Activated T-cell treated with anti-CD3 and anti-CD28 coated beads for 4 hours (primary cell): Measurements from ENCODE around the gene PRPF6.

Experiments
- DNase-seq: peaks from one replicate; pipeline ENCODE4 v3.0.0-alpha.2; 2020

The PRPF6 gene

GRCh38 chr20:63980806-63981728, at the start of gene PRPF6:
Gene PRPF6, plus strand, starts transcription at chr20:63981132. Its CDS starts 114 bp downstream, at chr20:63981246.
- peak; percentile 88 for DNase-seq

DNA sequence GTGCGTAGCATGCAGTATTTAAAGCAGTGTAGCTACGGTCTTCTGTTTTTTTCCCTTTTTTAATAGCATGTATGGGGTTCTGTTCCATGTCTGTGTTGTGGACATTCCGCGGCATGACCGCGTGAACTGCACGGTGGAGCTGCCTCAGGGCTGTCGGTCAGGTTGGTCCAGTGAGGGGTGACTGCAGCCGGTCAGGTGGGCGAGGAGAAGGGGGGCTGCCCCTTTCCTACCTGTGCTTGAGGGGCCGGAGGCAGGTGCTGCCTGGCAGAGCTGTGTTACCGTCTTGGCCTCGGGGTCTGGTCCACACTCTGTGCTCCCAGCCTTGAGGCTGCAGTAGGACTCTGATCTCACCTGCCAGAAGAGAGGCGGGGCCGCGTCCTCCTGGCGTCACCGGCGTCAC, 49.2 kb upstream of the PRPF6 start:
- DNase-seq, result no peak

- DNase-seq, result no peak
Observed at GRCh38 chr20:63932606-63933160, 48.2 kb upstream of the PRPF6 start.

DNA sequence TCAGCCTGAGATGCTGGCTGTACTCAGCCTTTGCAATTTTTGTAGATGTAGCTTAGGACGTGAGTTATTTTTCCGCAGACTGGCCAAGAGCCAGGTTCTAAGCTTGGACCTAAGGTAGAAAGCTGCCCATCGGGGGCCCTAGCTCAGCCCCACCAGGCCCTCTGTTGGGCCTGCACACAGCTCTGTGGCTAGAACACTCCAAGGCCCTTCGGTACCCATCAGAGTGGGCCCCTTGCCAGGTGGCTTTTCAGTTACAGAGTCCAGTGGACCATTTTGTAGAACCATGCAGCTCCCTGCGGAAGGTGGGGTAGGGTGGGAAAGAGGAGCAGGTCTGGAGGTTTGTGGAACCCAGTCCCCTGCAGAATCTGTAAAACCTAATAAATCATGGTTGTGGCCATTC, 47.3 kb upstream of the PRPF6 start:
- DNase-seq, result no peak

DNA sequence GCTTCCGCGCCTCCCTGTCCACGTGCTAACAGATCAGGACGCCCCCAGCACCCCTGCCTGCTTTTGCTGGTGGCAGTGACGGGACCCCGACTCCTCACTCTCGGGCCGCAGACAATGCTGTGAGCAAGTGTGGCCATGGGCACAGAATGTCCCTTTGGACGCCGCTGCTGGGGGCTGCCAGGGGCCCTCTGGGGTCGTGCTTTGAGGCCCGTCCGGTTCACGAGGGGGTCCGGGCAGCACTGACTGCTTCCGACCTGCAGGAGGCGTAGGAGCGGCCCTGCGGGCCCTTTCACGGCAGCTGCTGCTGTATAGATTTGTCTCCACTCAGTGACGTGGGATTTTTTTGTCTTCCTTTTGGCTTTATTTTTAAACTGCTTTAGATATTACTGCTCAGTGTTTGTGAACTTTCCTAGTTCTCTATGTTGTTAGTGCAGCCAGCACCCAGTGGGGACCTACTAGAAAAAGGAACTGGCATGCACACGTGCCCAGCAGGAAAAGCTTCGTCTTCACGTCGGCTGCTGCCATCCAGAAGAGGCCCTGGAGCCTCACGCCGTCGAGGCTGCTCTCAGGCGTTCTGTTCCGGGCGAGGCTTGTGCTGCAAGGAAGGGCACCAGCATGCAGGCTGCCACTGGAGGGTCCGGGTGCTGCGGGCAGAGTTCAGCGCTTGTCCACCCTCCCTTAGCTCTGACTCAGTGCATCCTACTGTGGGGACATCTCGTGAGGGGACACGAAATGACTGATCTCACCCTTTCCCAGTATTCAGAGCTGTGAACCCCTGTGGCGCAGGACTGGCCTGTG, 46.5 kb upstream of the PRPF6 start:
- DNase-seq, result no peak

DNA sequence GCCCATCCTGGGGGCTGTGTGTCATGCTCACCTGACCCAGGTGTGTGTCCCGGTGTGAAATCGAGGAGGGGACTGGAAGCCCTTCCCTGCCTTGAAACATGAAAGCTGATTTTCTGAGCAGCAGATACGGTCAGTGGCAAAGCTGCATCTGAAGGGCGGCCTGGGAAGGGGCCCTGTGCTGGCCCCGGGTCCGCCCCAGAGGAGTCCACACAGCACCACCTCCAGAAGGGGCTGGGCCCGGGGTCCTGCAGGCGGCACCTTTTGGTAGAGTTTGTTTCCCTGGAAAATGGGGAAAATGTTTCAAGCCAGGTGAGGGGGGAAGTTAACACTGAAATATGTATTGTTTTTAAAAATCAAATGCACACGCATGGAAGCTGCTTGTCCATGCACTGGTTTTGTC, 45.5 kb upstream of the PRPF6 start:
- no peak for DNase-seq

GRCh38 chr20:63937596-63937995, 43.3 kb upstream of the PRPF6 start:
- no peak for DNase-seq

- no peak for DNase-seq
Observed at GRCh38 chr20:63939061-63939935, 41.6 kb upstream of the PRPF6 start.

DNA sequence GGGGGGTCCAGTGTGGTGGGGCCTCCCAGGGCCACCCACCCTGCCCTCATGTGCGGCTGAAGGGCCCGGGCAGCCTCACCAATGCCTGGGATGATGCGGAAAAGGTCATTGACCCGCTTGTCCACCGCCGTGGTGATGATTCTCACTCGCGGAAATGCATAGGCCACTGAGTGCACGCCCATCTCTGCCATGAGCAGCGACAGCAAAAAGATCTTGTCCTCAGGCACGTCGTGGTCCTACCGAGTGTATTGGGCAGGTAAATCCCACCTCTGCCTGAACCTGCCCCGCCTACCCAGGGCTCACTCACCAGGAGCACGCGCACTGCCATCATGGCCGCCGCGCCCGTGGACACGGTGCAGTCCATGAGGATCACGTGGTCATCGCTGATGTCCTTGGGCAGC, 40.9 kb upstream of the PRPF6 start:
- no peak for DNase-seq

DNA sequence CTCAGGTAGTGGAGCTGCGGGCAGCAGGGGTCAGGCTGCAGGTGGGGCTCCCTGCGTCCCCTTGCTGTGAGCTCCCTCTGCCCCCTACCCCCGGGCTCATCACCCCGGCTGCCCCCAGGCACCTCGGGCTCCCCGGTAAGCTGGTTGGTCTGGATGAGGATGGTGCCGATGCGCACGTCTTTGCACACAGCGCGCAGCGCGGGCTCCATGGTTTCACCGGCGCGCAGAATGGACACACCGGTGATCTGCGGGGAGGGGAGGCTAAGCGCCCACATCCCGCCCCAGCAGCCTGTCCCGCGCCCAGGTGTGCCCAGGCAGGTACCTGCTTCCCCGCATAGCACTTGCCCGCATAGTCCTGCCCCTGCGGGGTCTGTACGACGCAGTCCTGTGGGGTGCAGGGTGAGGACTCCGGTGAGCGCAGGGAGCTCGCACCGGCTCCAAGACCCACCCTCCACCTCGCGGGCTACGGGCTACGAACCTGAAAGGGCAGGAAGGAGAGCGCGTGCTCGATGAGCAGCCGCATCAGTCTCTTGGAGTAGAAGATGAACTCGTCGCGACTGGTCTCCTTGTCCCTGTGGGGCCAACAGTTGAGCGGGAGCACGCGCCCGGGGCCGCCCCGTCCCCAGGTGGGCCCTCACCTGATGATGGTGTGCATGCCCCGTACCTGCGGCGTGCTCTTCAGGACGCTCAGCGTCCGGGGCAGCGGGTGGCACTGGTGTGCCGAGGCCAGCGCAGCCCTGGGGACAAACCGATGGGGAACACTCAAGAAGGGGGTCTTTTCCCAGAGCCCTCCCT, 40.3 kb upstream of the PRPF6 start:
- no peak for DNase-seq

DNA sequence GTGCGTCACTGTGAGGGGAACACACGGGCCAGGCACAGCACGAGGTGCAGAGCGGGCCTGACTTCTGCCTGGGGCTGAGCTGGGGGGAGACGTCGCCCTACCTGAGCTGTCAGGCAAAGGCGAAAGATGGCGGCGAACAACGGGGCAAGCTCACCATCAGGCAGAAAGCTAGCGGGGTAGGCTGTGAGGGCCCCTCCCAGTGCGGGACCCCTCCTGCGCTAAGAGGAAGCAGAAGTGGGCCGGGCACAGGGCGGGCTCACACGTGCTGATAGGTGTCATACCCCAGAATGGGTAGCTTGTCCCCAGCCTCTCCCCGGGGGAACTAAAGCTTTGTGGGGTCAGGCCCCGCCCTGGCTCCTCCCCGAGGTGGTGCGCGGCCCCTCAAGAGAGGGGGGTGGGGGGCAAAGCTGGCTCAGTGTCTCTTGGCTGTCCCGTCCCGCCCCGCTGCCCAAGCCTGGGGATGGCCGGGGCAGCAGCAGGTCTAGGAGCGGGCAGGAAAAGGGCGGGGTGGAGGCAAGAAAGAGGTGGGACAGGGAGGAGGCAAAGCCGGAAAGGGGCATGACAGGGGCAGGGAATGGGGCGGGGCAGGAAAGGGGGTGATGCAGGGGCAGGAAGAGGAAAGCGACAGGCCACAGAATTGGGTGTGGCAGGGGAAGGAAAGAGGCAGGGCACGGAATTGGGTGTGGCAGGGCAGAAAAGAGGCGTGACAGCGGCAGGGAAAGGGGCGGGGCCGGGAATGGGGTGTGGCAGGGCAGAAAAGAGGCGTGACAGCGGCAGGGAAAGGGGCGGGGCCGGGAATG, 39.5 kb upstream of the PRPF6 start:
- DNase-seq, result peak; percentile 42

DNA sequence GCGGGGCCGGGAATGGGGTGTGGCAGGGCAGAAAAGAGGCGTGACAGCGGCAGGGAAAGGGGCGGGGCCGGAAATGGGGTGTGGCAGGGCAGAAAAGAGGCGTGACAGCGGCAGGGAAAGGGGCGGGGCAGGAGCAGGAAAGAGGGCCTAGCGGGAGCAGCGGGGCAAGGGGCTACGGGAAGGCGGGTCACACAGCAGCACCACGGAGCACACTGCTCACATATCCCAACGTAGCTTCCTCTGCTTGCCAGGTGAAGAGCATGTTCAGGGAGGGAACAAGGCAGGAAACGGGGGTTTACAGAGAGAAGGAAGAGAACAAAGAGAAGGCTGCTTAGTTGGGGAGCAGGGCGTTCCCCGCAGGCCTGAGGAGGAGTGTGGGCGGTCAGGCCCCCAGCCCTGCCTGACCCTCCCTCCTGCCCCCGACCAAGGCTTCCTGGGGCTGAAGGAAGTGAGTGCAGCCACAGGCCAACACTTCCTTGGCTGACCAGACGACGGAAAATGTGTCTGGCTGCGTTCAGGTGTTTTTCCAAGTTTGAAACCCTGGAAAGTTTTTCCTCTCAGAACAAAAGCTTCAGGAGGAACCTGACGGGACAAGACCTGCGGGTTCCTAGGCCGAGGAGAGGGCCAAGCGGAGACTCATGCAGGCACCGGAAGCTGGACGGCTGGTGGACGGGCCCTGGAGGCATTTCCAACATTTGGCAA, 38.5 kb upstream of the PRPF6 start:
- DNase-seq, result no peak

- DNase-seq, result no peak
Observed at GRCh38 chr20:63942969-63943807, 37.7 kb upstream of the PRPF6 start.

DNA sequence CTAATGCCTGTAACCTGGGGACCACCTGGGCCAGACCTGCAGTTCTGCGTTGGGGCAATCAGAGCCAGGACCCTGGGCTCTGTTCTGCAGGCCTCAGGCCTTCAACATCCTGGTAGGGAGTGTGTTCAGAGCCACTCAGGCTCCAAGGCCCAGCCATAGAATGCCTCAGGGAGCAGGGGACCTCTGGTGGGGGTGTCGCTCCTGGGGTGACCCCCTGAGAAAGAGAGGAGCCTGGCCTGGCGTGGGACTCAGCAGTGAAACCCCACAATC, 37.2 kb upstream of the PRPF6 start:
- DNase-seq, result no peak

- no peak for DNase-seq
Observed at GRCh38 chr20:63944078-63944941, 36.6 kb upstream of the PRPF6 start.

DNA sequence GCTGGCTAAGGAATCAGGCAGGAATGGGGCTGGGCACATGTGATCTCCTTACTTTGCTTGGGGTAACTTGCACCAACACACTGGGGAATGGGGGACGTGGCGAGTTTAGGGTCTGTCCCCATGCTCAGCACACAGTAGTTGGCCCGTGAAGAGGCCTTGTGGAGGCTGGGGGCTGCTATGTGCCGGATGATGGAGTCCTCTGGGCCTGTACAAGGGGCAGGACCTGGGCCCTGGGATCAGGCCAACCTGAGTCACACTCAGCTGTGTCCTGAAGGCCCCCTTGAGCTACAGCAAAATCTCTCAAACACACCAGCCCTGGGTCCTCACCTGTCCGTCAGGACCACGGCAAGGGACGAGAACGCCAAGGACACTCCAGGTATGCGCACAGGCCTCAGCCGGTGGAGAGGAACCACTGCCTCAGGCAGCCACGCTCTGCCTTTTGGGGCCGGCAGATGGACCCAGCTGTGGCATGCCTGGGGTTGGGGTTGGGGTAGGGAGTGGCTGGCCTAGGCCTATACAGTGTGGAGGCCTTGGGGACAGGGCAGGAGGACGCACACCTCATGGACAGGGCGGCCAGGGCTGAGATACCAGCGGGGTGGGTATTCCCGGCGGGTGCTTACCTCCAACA, 35.8 kb upstream of the PRPF6 start:
- DNase-seq, result no peak

GRCh38 chr20:63945921-63946920, 34.7 kb upstream of the PRPF6 start:
- DNase-seq, result no peak
